ENCODE data around the gene PRKAR1B. TPM values are rescaled to one million over a fixed set of nuclear protein-coding genes. Genes with fewer than 3 reads are reported as not detected.
A peak's percentile ranks its signal among the peaks of the same experiment; 100 is the strongest.

Gene PRKAR1B
- total RNA-seq, 1 experiment from 2014 or later, result 51.7 TPM

DNA sequence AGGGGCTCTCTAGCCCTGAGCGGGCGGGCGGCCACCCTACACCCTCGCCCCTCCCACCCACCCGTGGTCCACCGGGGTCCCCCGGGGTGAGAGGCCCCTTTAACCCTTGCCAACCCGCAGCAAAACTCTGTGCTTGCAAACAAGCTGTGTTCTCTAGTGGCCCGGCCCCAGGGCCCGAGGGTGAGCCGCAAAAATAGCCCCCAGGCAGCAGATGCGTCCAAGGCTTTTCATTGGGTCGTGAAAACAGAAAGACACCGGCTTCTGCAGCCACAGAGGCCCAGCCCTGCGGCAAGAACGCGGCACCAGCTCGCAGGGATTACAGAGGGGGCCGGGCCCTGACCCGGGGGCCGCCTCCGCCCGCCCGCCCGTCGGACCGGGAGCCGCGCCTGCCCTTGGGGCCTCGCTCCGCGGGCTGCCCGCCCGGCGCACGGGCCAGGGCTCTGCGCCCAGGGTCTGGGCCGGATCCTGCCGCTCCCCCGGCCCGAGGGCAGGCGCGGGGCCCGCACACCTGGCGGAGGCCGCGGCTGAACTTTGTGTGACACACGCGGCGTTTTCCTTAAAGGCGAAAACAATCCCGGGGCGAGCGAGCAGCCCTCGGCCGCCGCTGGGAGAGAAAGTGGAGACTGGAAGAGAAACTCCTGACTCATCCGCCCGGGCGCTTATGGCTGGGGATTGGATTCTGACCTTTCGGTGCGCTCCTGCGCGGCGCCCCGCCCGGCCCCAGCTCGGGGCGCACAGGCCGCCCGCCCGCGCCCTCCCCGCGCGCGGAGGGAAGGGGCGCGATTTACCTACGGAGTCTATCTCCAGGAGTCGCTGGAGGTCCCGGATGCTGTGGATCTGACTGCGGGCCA is 210.2 kb downstream of the PRKAR1B start:
- Histone ChIP-seq H3K4me1 (replicated peaks; ENCODE audit: insufficient read depth) (peaks cover 8% of the 10 kb centered on the region; the same call in 1 of the 2 replicates), H3K9me3 (ENCODE audit: insufficient read depth, low read depth) (no peaks in the 10 kb centered on the region), H3K9me2 (ENCODE audit: insufficient read depth) (no peaks in the 10 kb centered on the region), H3K4me3 (peak overlapping the region; percentile 95), H3K4me2 (peak overlapping the region; percentile 98), H4K20me1 (ENCODE audit: insufficient read depth) (peaks cover 32% of the 10 kb centered on the region), H3K27ac (peak overlapping the region; percentile 30; the same call in 1 of the 2 replicates), H3K27me3 (ENCODE audit: insufficient read depth, low read depth) (no peaks in the 10 kb centered on the region), H2AFZ (peak overlapping the region; percentile 63), H3K79me2 (ENCODE audit: low read depth) (peaks cover 42% of the 10 kb centered on the region), H3K36me3 (ENCODE audit: low read depth) (0 out of 2 replicates have a peak, but pooled peaks cover under 1% of the 10 kb centered on the region), H3F3A (ENCODE audit: insufficient read depth, low read depth) (peaks cover 8% of the 10 kb centered on the region; the same call in 1 of the 2 replicates)
- DNase-seq, result peak; percentile 71 to 74
- intact Hi-C loops (cut with micrococcal nuclease; ENCODE audit: unreplicated experiment), result no loop called here
- no peak for TF ChIP-seq EZH2 (IDR thresholded peaks at IDR 0.05; ENCODE audit: low read depth)
- TF ChIP-seq, protein P1, sequence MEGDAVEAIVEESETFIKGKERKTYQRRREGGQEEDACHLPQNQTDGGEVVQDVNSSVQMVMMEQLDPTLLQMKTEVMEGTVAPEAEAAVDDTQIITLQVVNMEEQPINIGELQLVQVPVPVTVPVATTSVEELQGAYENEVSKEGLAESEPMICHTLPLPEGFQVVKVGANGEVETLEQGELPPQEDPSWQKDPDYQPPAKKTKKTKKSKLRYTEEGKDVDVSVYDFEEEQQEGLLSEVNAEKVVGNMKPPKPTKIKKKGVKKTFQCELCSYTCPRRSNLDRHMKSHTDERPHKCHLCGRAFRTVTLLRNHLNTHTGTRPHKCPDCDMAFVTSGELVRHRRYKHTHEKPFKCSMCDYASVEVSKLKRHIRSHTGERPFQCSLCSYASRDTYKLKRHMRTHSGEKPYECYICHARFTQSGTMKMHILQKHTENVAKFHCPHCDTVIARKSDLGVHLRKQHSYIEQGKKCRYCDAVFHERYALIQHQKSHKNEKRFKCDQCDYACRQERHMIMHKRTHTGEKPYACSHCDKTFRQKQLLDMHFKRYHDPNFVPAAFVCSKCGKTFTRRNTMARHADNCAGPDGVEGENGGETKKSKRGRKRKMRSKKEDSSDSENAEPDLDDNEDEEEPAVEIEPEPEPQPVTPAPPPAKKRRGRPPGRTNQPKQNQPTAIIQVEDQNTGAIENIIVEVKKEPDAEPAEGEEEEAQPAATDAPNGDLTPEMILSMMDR (conservative IDR thresholded peaks at IDR 0.05), result no peak
- CTCF ChIA-PET, result no interaction called here
- BruUV-seq (replicated peaks), result no TSS peak
- POLR2A ChIA-PET (ENCODE audit: unreplicated experiment), result no interaction called here

DNA sequence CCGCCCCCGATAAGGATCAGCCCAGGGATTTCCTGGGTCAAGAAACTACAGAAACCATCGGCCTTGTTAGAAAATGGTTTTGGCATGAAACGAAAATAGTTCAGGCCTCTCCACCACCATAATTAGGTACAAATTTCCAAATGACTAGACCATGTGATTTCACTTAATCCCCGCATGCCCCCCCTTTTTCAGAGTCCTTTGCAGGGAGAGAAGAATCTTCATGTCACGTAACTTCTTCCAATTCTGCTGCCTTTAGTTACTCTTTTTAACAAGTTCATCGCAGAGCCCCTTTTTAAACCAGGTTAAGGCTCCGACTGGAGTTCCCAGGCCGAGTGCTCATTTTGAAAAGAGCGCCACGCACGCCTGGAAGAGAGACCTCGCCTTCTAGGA is 210.9 kb downstream of the PRKAR1B start:
- Histone ChIP-seq H3K36me3 (ENCODE audit: low read depth) (0 out of 2 replicates have a peak, but pooled peaks cover 6% of the 10 kb centered on the region), H3K4me2 (peak overlapping the region; percentile 98), H2AFZ (no peak overlapping the region), H3K9me3 (ENCODE audit: insufficient read depth, low read depth) (no peaks in the 10 kb centered on the region), H3K9me2 (ENCODE audit: insufficient read depth) (no peaks in the 10 kb centered on the region), H3K79me2 (ENCODE audit: low read depth) (peaks cover 42% of the 10 kb centered on the region), H3F3A (ENCODE audit: insufficient read depth, low read depth) (peaks cover 8% of the 10 kb centered on the region; the same call in 1 of the 2 replicates), H3K27ac (no peak overlapping the region), H4K20me1 (ENCODE audit: insufficient read depth) (peaks cover 38% of the 10 kb centered on the region), H3K4me3 (no peak overlapping the region; the same call in 1 of the 2 replicates), H3K27me3 (ENCODE audit: insufficient read depth, low read depth) (no peaks in the 10 kb centered on the region), H3K4me1 (replicated peaks; ENCODE audit: insufficient read depth) (peaks cover 2% of the 10 kb centered on the region; the same call in 1 of the 2 replicates)
- POLR2A ChIA-PET (ENCODE audit: unreplicated experiment), result no interaction called here
- no TSS peak for BruUV-seq (replicated peaks)
- no peak for DNase-seq
- TF ChIP-seq, protein P1 (conservative IDR thresholded peaks at IDR 0.05), result no peak
- TF ChIP-seq EZH2 (IDR thresholded peaks at IDR 0.05; ENCODE audit: low read depth), result no peak
- intact Hi-C loops (cut with micrococcal nuclease; ENCODE audit: unreplicated experiment), result no loop called here
- CTCF ChIA-PET, result no interaction called here

DNA sequence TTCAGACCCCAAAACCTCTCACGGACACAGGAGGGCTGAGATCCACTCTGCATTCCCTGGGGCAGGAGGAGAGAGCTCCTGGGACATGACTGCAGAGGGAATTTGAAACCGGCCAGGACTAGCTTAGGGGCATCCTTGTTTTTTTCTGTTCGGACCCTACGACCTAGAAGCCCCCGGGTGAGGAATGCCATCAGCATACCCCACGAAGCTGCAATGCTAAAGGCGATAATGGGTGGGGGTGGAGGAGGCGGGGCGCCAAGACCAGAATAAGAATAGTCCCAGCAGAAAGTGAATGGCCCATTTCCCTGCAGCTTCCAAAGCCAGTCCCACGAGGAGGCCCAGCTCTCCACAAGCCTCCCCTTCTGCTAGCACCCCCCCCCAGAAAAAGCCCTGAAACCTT is 211.5 kb downstream of the PRKAR1B start:
- no peak overlapping the region for H3K4me2 ChIP-seq
- DNase-seq, result no peak
- no peaks in the 10 kb centered on the region for H3K27me3 ChIP-seq (ENCODE audit: insufficient read depth, low read depth)
- H3K79me2 ChIP-seq (ENCODE audit: low read depth), result peaks cover 42% of the 10 kb centered on the region
- H3K4me3 ChIP-seq, result no peak overlapping the region
- no TSS peak for BruUV-seq (replicated peaks)
- no peaks in the 10 kb centered on the region; the same call in 1 of the 2 replicates for H3K4me1 ChIP-seq (replicated peaks; ENCODE audit: insufficient read depth)
- H3K9me3 ChIP-seq (ENCODE audit: insufficient read depth, low read depth), result no peaks in the 10 kb centered on the region
- ChIA-PET CTCF (no interaction called here), POLR2A (ENCODE audit: unreplicated experiment) (no interaction called here)
- no peaks in the 10 kb centered on the region for H3K9me2 ChIP-seq (ENCODE audit: insufficient read depth)
- peaks cover 8% of the 10 kb centered on the region; the same call in 1 of the 2 replicates for H3F3A ChIP-seq (ENCODE audit: insufficient read depth, low read depth)
- peaks cover 38% of the 10 kb centered on the region for H4K20me1 ChIP-seq (ENCODE audit: insufficient read depth)
- 0 out of 2 replicates have a peak, but pooled peaks cover 6% of the 10 kb centered on the region for H3K36me3 ChIP-seq (ENCODE audit: low read depth)
- intact Hi-C loops (cut with micrococcal nuclease; ENCODE audit: unreplicated experiment), result no loop called here
- no peak overlapping the region for H2AFZ ChIP-seq
- H3K27ac ChIP-seq, result no peak overlapping the region
- TF ChIP-seq EZH2 (IDR thresholded peaks at IDR 0.05; ENCODE audit: low read depth), result no peak
- TF ChIP-seq, protein P1 (conservative IDR thresholded peaks at IDR 0.05), result no peak

Measured in PC-9 (cell line).